Measurements from ENCODE around the gene EVC2. TPM values are rescaled to one million over a fixed set of nuclear protein-coding genes. Genes with fewer than 3 reads are reported as not detected.

EVC2 gene
- total and polyA plus RNA-seq, 9 of the 15 experiments (the other 6 are each of a cell fraction or from before 2014, with no cell fraction given) = 0.03 to 0.55 (median 0.38) TPM; not detected in 1

GRCh38 chr4:5589495-5589894, 118.9 kb downstream of the EVC2 start (continued):
- TF ChIP-seq ZBTB11 (CRISPR knock-in tag; IDR thresholded peaks at IDR 0.05) = no peak

- Histone ChIP-seq H3K79me2 (ENCODE audit: control insufficient read depth, insufficient read depth, low read length) (no peaks in the 10 kb centered on the region), H3K9me3 (replicated peaks; ENCODE audit: control insufficient read depth, insufficient read depth, low read depth, low read length) (no peaks in the 10 kb centered on the region), H3K4me1 (replicated peaks in 1 of 2; ENCODE audit: control insufficient read depth in 2 of 2, insufficient read depth in 2 of 2, low read length in 2 of 2) (no peaks in the 10 kb centered on the region), H3K27me3 (ENCODE audit: control insufficient read depth in 2 of 2, insufficient read depth in 2 of 2, low read length in 2 of 2) (peaks cover 0 to 6% of the 10 kb centered on the region in 2 experiments; a peak in 1 of 5 replicates), H3K4me2 (ENCODE audit: insufficient read depth, low read length) (no peak overlapping the region), H3K27ac (ENCODE audit: extremely low read depth, low read depth, low read length) (no peak overlapping the region), H4K20me1 (replicated peaks; ENCODE audit: control insufficient read depth, insufficient read depth, low read length) (no peaks in the 10 kb centered on the region), H3K4me3 (no peak overlapping the region), H3K9ac (ENCODE audit: insufficient read depth in 1 of 2, low read depth in 2 of 2, low read length in 2 of 2) (no peak overlapping the region), H3K36me3 (ENCODE audit: control insufficient read depth, insufficient read depth, low read length) (no peaks in the 10 kb centered on the region), H3K9me1 (ENCODE audit: control insufficient read depth, insufficient read depth, low read length) (no peaks in the 10 kb centered on the region), H2AFZ (ENCODE audit: low read depth, low read length) (no peak overlapping the region)
- intact Hi-C loops (cut with micrococcal nuclease) = no loop called here
- TF ChIP-seq ZNF77 (CRISPR knock-in tag; IDR thresholded peaks at IDR 0.05) = no peak
- no peak for DNase-seq (ENCODE audit: extremely low read depth in 1 of 4, low spot score in 3 of 4)
- 7% methylated on average over 1 of the region's 1 CpG for WGBS (ENCODE audit: insufficient coverage, low coverage, missing lambda C conversion rate)
- in situ Hi-C loops (cut with MboI) = no loop called here
- no peak for ATAC-seq
- BruUV-seq (replicated peaks) = no TSS peak
- FAIRE-seq = no peak
- ChIA-PET CTCF (ENCODE audit: low intra/inter-chr PET ratio) (no interaction called here), POLR2A (no interaction called here)
These were observed 120.3 kb downstream of the EVC2 start for GRCh38 chr4:5588046-5588445.
